Astrocyte (in vitro differentiated cells and primary cell): ENCODE measurements around the gene NUP210.

Experiments
- CTCF ChIP-seq: IDR thresholded peaks from 2 replicates; pipeline ENCODE4 v1.5.1; 2011; ENCODE audit warnings: low read depth, mild to moderate bottlenecking, inconsistent platforms, low read length, moderate library complexity; ENCODE audit not compliant: insufficient read depth
- EZH2 ChIP-seq: IDR thresholded peaks from 2 replicates; pipeline ENCODE4 v1.6.1; 2012; ENCODE audit warnings: mild to moderate bottlenecking, low read length, inconsistent platforms; ENCODE audit not compliant: insufficient read depth

DNA sequence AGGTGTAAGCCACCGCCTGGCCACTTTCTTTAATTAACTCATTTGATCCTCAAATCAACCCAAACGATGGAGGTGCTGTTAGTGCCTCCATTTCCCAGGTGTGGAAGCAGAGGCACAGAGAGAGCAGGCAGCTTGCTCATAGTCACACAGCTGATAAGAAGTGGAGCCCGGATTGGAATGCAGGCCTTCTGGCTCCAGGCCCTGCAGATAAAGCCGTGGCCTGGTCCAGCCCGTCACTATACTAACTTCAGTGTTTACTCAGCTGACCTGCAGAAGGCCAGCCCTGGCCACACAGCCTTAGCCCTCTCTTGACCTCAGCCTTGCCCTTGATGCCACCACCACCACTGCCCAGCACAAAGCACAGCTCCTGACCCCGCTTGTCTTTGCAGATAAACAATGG, 116.7 kb downstream of the NUP210 start:
- no peak for TF ChIP-seq CTCF
- TF ChIP-seq EZH2 = no peak
